ACC112 (cell line): ENCODE measurements around the gene TSPAN18.

Experiments used
- H2AFZ ChIP-seq: fragments of 200-600 bp; sonication (generic); one replicate; pipeline ENCODE4 v1.6.0; 2017; ENCODE audit warnings: antibody characterized with exemption, low read length; ENCODE audit not compliant: unreplicated experiment
- H3K27ac ChIP-seq: fragments of 200-600 bp; sonication (generic); 2 replicates; pipeline ENCODE4 v1.5.1; 2014; ENCODE audit warnings: low read depth, mild to moderate bottlenecking, antibody characterized with exemption, low read length, moderate library complexity
- H3K27me3 ChIP-seq: fragments of 200-600 bp; sonication (generic); 2 replicates; pipeline ENCODE4 v1.6.1; 2014; ENCODE audit warnings: mild to moderate bottlenecking, antibody characterized with exemption, low read length, moderate library complexity, mixed read lengths; ENCODE audit not compliant: insufficient read depth
- H3K36me3 ChIP-seq: fragments of 200-600 bp; sonication (generic); 2 replicates; pipeline ENCODE4 v1.6.1; 2016; ENCODE audit warnings: mild to moderate bottlenecking, antibody characterized with exemption, low read length, moderate library complexity, mixed read lengths; ENCODE audit not compliant: insufficient read depth
- H3K4me1 ChIP-seq: fragments of 200-600 bp; sonication (generic); one replicate; pipeline ENCODE4 v1.6.1; 2016; ENCODE audit warnings: low read length, mixed read lengths; ENCODE audit not compliant: insufficient read depth, unreplicated experiment, control insufficient read depth
- H3K4me3 ChIP-seq: fragments of 200-600 bp; sonication (generic); 2 replicates; pipeline ENCODE4 v1.5.1; 2014; ENCODE audit warnings: mild to moderate bottlenecking, low read depth, low read length
- H3K79me2 ChIP-seq: fragments of 200-600 bp; sonication (generic); one replicate; pipeline ENCODE4 v1.6.0; 2016; ENCODE audit warnings: low read length; ENCODE audit not compliant: control insufficient read depth, unreplicated experiment, insufficient read depth

TSPAN18 gene

GRCh38 chr11:44915621-44916020, 188.9 kb downstream of the TSPAN18 start:
- no peaks in the 10 kb centered on the region for H3K79me2 ChIP-seq

GRCh38 chr11:44916331-44916730, 189.6 kb downstream of the TSPAN18 start:
- no peaks in the 10 kb centered on the region for H3K79me2 ChIP-seq
- H3K27me3 ChIP-seq = peaks cover 20% of the 10 kb centered on the region
- no peak overlapping the region for H3K27ac ChIP-seq
- H2AFZ ChIP-seq = no peak overlapping the region
- H3K4me3 ChIP-seq = no peak overlapping the region
- no peaks in the 10 kb centered on the region for H3K36me3 ChIP-seq
- H3K4me1 ChIP-seq = peaks cover 3% of the 10 kb centered on the region

More at GRCh38 chr11:44915621-44916020, 188.9 kb downstream of the TSPAN18 start:
- H3K4me1 ChIP-seq = peaks cover 7% of the 10 kb centered on the region
- H3K4me3 ChIP-seq = no peak overlapping the region
- H3K27ac ChIP-seq = no peak overlapping the region
- peaks cover 20% of the 10 kb centered on the region for H3K27me3 ChIP-seq
- H2AFZ ChIP-seq = no peak overlapping the region
- no peaks in the 10 kb centered on the region for H3K36me3 ChIP-seq

GRCh38 chr11:44916801-44917385, 190.1 kb downstream of the TSPAN18 start:
- Histone ChIP-seq H3K4me1 (no peaks in the 10 kb centered on the region), H3K27me3 (peaks cover 20% of the 10 kb centered on the region), H2AFZ (no peak overlapping the region), H3K27ac (no peak overlapping the region), H3K4me3 (no peak overlapping the region), H3K36me3 (no peaks in the 10 kb centered on the region), H3K79me2 (no peaks in the 10 kb centered on the region)

- H3K27me3 ChIP-seq = peaks cover 20% of the 10 kb centered on the region
- H3K79me2 ChIP-seq = no peaks in the 10 kb centered on the region
- no peaks in the 10 kb centered on the region for H3K36me3 ChIP-seq
- no peaks in the 10 kb centered on the region for H3K4me1 ChIP-seq
- H3K4me3 ChIP-seq = no peak overlapping the region
- no peak overlapping the region for H2AFZ ChIP-seq
- no peak overlapping the region for H3K27ac ChIP-seq
Observed at GRCh38 chr11:44917741-44918140, 191.0 kb downstream of the TSPAN18 start.

GRCh38 chr11:44920451-44920850, 193.7 kb downstream of the TSPAN18 start:
- H3K4me1 ChIP-seq = no peaks in the 10 kb centered on the region
- no peak overlapping the region for H3K4me3 ChIP-seq
- H3K27me3 ChIP-seq = peaks cover 20% of the 10 kb centered on the region
- no peak overlapping the region for H3K27ac ChIP-seq
- H3K36me3 ChIP-seq = no peaks in the 10 kb centered on the region
- no peaks in the 10 kb centered on the region for H3K79me2 ChIP-seq
- no peak overlapping the region for H2AFZ ChIP-seq

- Histone ChIP-seq H3K27ac (no peak overlapping the region), H2AFZ (no peak overlapping the region), H3K79me2 (no peaks in the 10 kb centered on the region), H3K36me3 (no peaks in the 10 kb centered on the region), H3K27me3 (peaks cover 15% of the 10 kb centered on the region), H3K4me1 (no peaks in the 10 kb centered on the region), H3K4me3 (no peak overlapping the region)
Observed at GRCh38 chr11:44923115-44923514, 196.4 kb downstream of the TSPAN18 start.

GRCh38 chr11:44923806-44924205, 197.0 kb downstream of the TSPAN18 start:
- Histone ChIP-seq H3K4me3 (no peak overlapping the region), H3K79me2 (no peaks in the 10 kb centered on the region), H3K36me3 (no peaks in the 10 kb centered on the region), H3K27ac (no peak overlapping the region), H2AFZ (no peak overlapping the region), H3K27me3 (peaks cover 12% of the 10 kb centered on the region), H3K4me1 (no peaks in the 10 kb centered on the region)

GRCh38 chr11:44926036-44926435, 199.3 kb downstream of the TSPAN18 start:
- Histone ChIP-seq H3K27ac (no peak overlapping the region), H3K27me3 (no peaks in the 10 kb centered on the region), H2AFZ (no peak overlapping the region), H3K79me2 (no peaks in the 10 kb centered on the region), H3K36me3 (no peaks in the 10 kb centered on the region), H3K4me3 (no peak overlapping the region), H3K4me1 (no peaks in the 10 kb centered on the region)

- H3K36me3 ChIP-seq = no peaks in the 10 kb centered on the region
- no peak overlapping the region for H3K4me3 ChIP-seq
- no peak overlapping the region for H3K27ac ChIP-seq
- H2AFZ ChIP-seq = no peak overlapping the region
- H3K27me3 ChIP-seq = no peaks in the 10 kb centered on the region
- H3K79me2 ChIP-seq = no peaks in the 10 kb centered on the region
- H3K4me1 ChIP-seq = no peaks in the 10 kb centered on the region
Observed at GRCh38 chr11:44927174-44927661, 200.5 kb downstream of the TSPAN18 start.

- Histone ChIP-seq H3K36me3 (no peaks in the 10 kb centered on the region), H3K4me3 (no peak overlapping the region), H3K4me1 (no peaks in the 10 kb centered on the region), H3K27me3 (no peaks in the 10 kb centered on the region), H3K27ac (no peak overlapping the region), H3K79me2 (no peaks in the 10 kb centered on the region), H2AFZ (no peak overlapping the region)
Observed at GRCh38 chr11:44928144-44928543, 201.4 kb downstream of the TSPAN18 start.

GRCh38 chr11:44928816-44929215, 202.1 kb downstream of the TSPAN18 start:
- H3K4me3 ChIP-seq = no peak overlapping the region
- no peaks in the 10 kb centered on the region for H3K36me3 ChIP-seq
- no peaks in the 10 kb centered on the region for H3K79me2 ChIP-seq
- no peak overlapping the region for H3K27ac ChIP-seq
- no peak overlapping the region for H2AFZ ChIP-seq
- H3K4me1 ChIP-seq = no peaks in the 10 kb centered on the region
- H3K27me3 ChIP-seq = no peaks in the 10 kb centered on the region
